ENCODE measurements around the gene TMEM200B.

Gene TMEM200B
- 0 to 0.59 (median 0.19) reads per million in 9 experiments for total RNA-seq

DNA sequence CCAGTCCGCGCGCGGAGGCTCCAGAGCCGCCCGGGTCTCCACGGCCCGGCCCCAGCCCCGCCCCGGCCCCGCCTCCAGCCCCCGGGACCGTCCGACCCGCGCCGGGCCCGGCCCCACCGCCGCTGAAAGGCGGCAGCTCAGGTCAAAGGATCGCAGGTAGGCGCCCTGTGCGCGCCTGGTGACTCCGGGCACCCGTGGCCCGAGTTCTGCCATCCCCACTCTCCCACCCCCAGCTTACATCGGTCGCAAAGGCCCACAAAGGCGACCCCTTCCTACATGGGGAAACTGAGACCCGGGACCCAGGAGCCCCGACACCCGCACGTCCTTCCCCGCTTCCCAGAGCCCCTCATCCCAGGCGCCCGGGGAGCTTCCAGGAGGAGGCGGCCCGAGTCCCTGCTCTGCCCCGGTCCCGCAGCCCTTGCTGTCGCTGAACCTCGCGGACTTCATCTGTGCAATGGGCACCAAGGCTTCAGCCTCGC, at the start of gene TMEM200B:
Gene TMEM200B (minus strand): TSS at position 17 of the 479 bp plus-strand sequence. CDS start 2,075 bp downstream, outside the sequence.
- Mint-ChIP-seq H3K27ac (no peak within 1 kb of the TSS), H3K4me3 (peak within 1 kb of the TSS; percentile 80 to 81)

GRCh38 chr1:29172415-29172939, 48.8 kb upstream of the TMEM200B start:
- Mint-ChIP-seq H3K36me3 (ENCODE audit: insufficient read depth) (peaks cover 39% of the 10 kb centered on the region), H3K9me3 (no peaks in the 10 kb centered on the region), H3K4me3 (peak overlapping the region; percentile 18 to 24), H3K27me3 (no peaks in the 10 kb centered on the region), H3K4me1 (ENCODE audit: low read depth in 2 of 2) (peaks cover 38 to 74% of the 10 kb centered on the region in 2 donors), H3K27ac (peak overlapping the region in 1 of 2 donors; percentile 87)
- DNase-seq: no peak
- no peak for ATAC-seq (replicated peaks)

More for the DNA sequence above, at the start of gene TMEM200B:
- DNase-seq (peak in 1 of 3 experiments; percentile 12), ATAC-seq (replicated peaks) (peak; percentile 4)
- Mint-ChIP-seq H3K4me1 (ENCODE audit: low read depth in 2 of 2) (peaks cover 12 to 14% of the 10 kb centered on the region in 2 donors), H3K36me3 (ENCODE audit: insufficient read depth) (peaks cover 17% of the 10 kb centered on the region), H3K9me3 (no peaks in the 10 kb centered on the region), H3K27me3 (peaks cover 12 to 25% of the 10 kb centered on the region in 2 donors)

DNA sequence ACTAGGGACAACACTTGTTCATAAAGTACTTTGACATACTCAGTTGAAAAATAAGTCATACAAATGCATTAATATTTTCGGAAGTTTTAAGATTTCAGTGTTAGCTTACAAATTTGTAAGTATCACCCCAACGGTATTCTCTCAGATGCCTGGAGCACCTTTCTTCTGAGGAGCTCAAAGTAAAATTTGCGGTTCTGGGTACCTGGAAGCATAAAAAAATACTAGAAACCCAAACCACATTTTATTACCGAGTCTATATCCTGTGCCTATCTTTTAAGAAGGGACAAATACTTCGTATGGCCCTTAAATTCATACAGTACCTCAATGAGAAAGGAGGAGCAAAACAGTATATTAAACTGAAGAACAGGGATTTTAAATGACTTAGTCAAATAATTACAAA, 47.8 kb upstream of the TMEM200B start:
- Mint-ChIP-seq H3K27me3 (no peaks in the 10 kb centered on the region), H3K9me3 (no peaks in the 10 kb centered on the region), H3K27ac (peak overlapping the region in 1 of 2 donors; percentile 42), H3K4me3 (peak overlapping the region; percentile 30 to 58), H3K36me3 (ENCODE audit: insufficient read depth) (peaks cover 41% of the 10 kb centered on the region), H3K4me1 (ENCODE audit: low read depth in 2 of 2) (peaks cover 39 to 74% of the 10 kb centered on the region in 2 donors)
- DNase-seq: no peak
- no peak for ATAC-seq (replicated peaks)

- Mint-ChIP-seq H3K4me3 (peak overlapping the region; percentile 30 to 58), H3K36me3 (ENCODE audit: insufficient read depth) (peaks cover 39% of the 10 kb centered on the region), H3K9me3 (no peaks in the 10 kb centered on the region), H3K4me1 (ENCODE audit: low read depth in 2 of 2) (peaks cover 41 to 74% of the 10 kb centered on the region in 2 donors), H3K27ac (peak overlapping the region; percentile 42 to 67), H3K27me3 (no peaks in the 10 kb centered on the region)
- no peak for DNase-seq
- ATAC-seq (replicated peaks): no peak
Measured at GRCh38 chr1:29171089-29171488, 47.4 kb upstream of the TMEM200B start.

DNA sequence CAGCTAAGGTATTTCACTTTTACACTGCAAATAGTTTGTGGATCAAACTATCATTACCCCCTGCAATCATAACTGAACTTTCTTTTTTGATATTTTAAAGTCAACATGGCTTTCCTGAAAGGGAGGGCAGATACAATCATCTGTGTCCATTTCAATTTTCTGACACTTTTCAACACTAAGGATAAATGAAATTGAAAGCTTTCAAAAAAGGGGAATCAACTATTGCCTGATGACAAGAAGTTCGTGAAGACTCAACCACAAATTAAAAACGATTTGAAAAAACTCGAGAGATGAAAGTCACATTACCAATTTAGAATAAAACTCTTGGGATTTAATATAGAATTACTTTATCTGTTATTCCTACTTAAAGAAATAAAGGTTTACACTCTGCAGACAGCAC, 46.3 kb upstream of the TMEM200B start:
- Mint-ChIP-seq H3K36me3 (ENCODE audit: insufficient read depth) (peaks cover 37% of the 10 kb centered on the region), H3K9me3 (no peaks in the 10 kb centered on the region), H3K4me1 (ENCODE audit: low read depth in 2 of 2) (peaks cover 47 to 78% of the 10 kb centered on the region in 2 donors), H3K27ac (peak overlapping the region; percentile 42 to 67), H3K27me3 (no peaks in the 10 kb centered on the region), H3K4me3 (peak overlapping the region; percentile 58 to 66)
- DNase-seq: no peak
- no peak for ATAC-seq (replicated peaks)

GRCh38 chr1:29167904-29168303, 44.2 kb upstream of the TMEM200B start:
- no peak overlapping the region for H3K27ac Mint-ChIP-seq
- no peak overlapping the region for H3K4me3 Mint-ChIP-seq
- H3K27me3 Mint-ChIP-seq: no peaks in the 10 kb centered on the region
- peaks cover 33% of the 10 kb centered on the region for H3K36me3 Mint-ChIP-seq (ENCODE audit: insufficient read depth)
- ATAC-seq (replicated peaks) (no peak), DNase-seq (no peak)
- no peaks in the 10 kb centered on the region for H3K9me3 Mint-ChIP-seq
- H3K4me1 Mint-ChIP-seq (ENCODE audit: low read depth in 2 of 2): peaks cover 54 to 86% of the 10 kb centered on the region in 2 donors

GRCh38 chr1:29166291-29166878, 42.7 kb upstream of the TMEM200B start:
- DNase-seq: no peak
- Mint-ChIP-seq H3K27ac (peak overlapping the region; percentile 54 to 77), H3K9me3 (no peaks in the 10 kb centered on the region), H3K4me1 (ENCODE audit: low read depth in 2 of 2) (peaks cover 53 to 80% of the 10 kb centered on the region in 2 donors), H3K36me3 (ENCODE audit: insufficient read depth) (peaks cover 45% of the 10 kb centered on the region), H3K4me3 (no peak overlapping the region), H3K27me3 (no peaks in the 10 kb centered on the region)
- ATAC-seq (replicated peaks): no peak

GRCh38 chr1:29164588-29164987, 40.9 kb upstream of the TMEM200B start:
- Mint-ChIP-seq H3K9me3 (no peaks in the 10 kb centered on the region), H3K4me3 (peak overlapping the region in 1 of 2 donors; percentile 18), H3K36me3 (ENCODE audit: insufficient read depth) (peaks cover 49% of the 10 kb centered on the region), H3K4me1 (ENCODE audit: low read depth in 2 of 2) (peaks cover 40 to 62% of the 10 kb centered on the region in 2 donors), H3K27ac (peak overlapping the region; percentile 50 to 51), H3K27me3 (no peaks in the 10 kb centered on the region)
- no peak for DNase-seq
- ATAC-seq (replicated peaks): no peak

- no peaks in the 10 kb centered on the region for H3K9me3 Mint-ChIP-seq
- no peak for ATAC-seq (replicated peaks)
- H3K27me3 Mint-ChIP-seq: no peaks in the 10 kb centered on the region
- peaks cover 31 to 47% of the 10 kb centered on the region in 2 donors for H3K4me1 Mint-ChIP-seq (ENCODE audit: low read depth in 2 of 2)
- no peak for DNase-seq
- peaks cover 56% of the 10 kb centered on the region for H3K36me3 Mint-ChIP-seq (ENCODE audit: insufficient read depth)
- H3K4me3 Mint-ChIP-seq: no peak overlapping the region
- H3K27ac Mint-ChIP-seq: peak overlapping the region; percentile 52 to 62
Measured at GRCh38 chr1:29162476-29163138, 38.9 kb upstream of the TMEM200B start.

- Mint-ChIP-seq H3K27ac (peak overlapping the region; percentile 62 to 89), H3K4me3 (peak overlapping the region in 1 of 2 donors; percentile 41), H3K4me1 (ENCODE audit: low read depth in 2 of 2) (peaks cover 30 to 41% of the 10 kb centered on the region in 2 donors), H3K36me3 (ENCODE audit: insufficient read depth) (peaks cover 56% of the 10 kb centered on the region), H3K9me3 (no peaks in the 10 kb centered on the region), H3K27me3 (no peaks in the 10 kb centered on the region)
- no peak for DNase-seq
- ATAC-seq (replicated peaks): peak; percentile 8
Measured at GRCh38 chr1:29162025-29162424, 38.3 kb upstream of the TMEM200B start.

DNA sequence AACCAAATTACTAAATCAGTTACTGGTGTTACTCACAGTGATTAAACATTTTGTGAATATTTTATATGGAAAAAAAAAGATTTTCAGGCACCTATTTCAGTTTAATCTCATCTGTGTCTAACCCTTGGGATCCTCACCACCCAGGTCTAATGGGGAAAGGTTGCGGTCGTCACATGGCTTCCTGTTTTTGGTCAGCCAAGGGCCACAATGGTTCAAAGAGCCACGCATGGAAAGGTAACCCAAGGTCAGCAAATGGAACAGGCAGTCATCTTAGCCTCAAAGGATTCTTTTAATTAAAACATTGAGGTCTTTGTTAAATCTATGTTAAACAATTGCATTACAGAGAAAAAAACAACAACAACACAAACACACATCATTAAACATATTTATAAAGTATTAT, 36.1 kb upstream of the TMEM200B start:
- no peak overlapping the region for H3K27ac Mint-ChIP-seq
- H3K4me3 Mint-ChIP-seq: no peak overlapping the region
- DNase-seq: no peak
- no peaks in the 10 kb centered on the region for H3K9me3 Mint-ChIP-seq
- peaks cover 68% of the 10 kb centered on the region for H3K36me3 Mint-ChIP-seq (ENCODE audit: insufficient read depth)
- peaks cover 13 to 21% of the 10 kb centered on the region in 2 donors for H3K4me1 Mint-ChIP-seq (ENCODE audit: low read depth in 2 of 2)
- no peak for ATAC-seq (replicated peaks)
- H3K27me3 Mint-ChIP-seq: no peaks in the 10 kb centered on the region

DNA sequence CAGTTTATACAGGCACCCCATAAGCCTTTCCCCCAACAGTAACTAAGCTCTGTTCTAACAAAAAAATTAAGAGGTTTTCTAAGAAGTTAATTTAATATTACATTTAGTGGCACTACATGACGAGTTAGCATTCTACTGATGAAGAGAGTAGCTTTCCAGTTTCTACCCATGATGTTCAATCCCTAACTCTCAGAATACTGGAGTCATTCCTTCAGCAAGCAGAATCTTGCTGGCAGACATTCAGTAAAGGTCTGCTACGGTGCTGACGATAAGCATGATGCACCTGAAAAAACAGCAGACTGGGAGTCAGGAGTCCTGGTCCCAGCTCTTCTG, 33.5 kb upstream of the TMEM200B start:
- H3K9me3 Mint-ChIP-seq: no peaks in the 10 kb centered on the region
- no peak overlapping the region for H3K27ac Mint-ChIP-seq
- no peaks in the 10 kb centered on the region for H3K27me3 Mint-ChIP-seq
- H3K36me3 Mint-ChIP-seq (ENCODE audit: insufficient read depth): peaks cover 86% of the 10 kb centered on the region
- H3K4me3 Mint-ChIP-seq: no peak overlapping the region
- no peak for DNase-seq
- ATAC-seq (replicated peaks): no peak
- peaks cover under 1% of the 10 kb centered on the region in 2 donors for H3K4me1 Mint-ChIP-seq (ENCODE audit: low read depth in 2 of 2)

DNA sequence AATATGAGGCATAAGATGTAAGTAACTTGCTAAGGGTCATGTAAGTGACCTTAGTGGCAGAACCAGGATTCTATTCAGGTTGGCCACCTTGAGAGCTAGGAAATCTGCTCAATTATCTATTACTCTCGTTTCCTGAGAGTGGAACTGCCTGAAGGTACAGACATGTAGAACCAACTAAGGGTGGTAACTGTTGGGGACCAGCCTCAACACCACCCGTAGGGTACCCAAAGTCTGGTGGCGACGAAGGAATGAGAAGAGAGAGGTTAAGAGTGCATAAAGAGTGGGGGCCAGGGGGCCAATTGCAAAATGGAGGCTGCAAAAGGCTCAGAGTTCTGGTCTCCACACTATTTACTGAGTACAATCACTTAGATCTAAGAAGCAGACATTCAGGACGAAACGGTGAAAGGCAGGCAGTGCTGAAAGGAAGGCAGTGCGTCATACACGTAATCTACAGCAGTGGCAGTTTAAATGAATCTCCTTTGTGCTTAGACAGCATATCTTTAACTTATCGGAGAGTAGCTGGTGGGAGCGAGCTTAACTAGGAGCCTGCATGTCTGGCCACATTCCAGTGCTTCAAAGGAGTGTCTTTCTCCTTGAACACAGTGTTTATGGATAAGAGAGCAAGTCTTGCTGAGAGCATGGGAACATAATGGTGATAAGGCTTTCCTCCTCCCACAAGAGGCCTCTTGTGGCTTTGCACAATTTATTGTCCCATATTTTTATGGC, 33.0 kb upstream of the TMEM200B start:
- no peak overlapping the region for H3K4me3 Mint-ChIP-seq
- H3K27ac Mint-ChIP-seq: peak overlapping the region in 1 of 2 donors; percentile 35
- no peaks in the 10 kb centered on the region for H3K4me1 Mint-ChIP-seq (ENCODE audit: low read depth in 2 of 2)
- H3K9me3 Mint-ChIP-seq: no peaks in the 10 kb centered on the region
- H3K27me3 Mint-ChIP-seq: no peaks in the 10 kb centered on the region
- ATAC-seq (replicated peaks) (no peak), DNase-seq (no peak)
- peaks cover 89% of the 10 kb centered on the region for H3K36me3 Mint-ChIP-seq (ENCODE audit: insufficient read depth)
